H9 (cell line): Measurements from ENCODE around the gene DDX4. TPM values are rescaled to one million over a fixed set of nuclear protein-coding genes. Genes with fewer than 3 reads are reported as not detected.

Experiments
- DNase-seq: peaks from one replicate; pipeline ENCODE4 v3.0.0-alpha.2; 2017
- H2AFZ ChIP-seq: one replicate; pipeline ENCODE4 v1.6.1; 2013; ENCODE audit warnings: mild to moderate bottlenecking, low read length, control low read depth, moderate library complexity
- H2AK5ac ChIP-seq: 2 replicates; pipeline ENCODE4 v1.6.1; 2013; ENCODE audit warnings: low read length, control low read depth, mixed read lengths; ENCODE audit not compliant: insufficient read length
- H2BK120ac ChIP-seq: one replicate; pipeline ENCODE4 v1.6.1; 2013; ENCODE audit warnings: low read depth, mild to moderate bottlenecking, low read length, control low read depth, inconsistent platforms; ENCODE audit not compliant: poor library complexity, severe bottlenecking
- H2BK12ac ChIP-seq: 2 replicates; pipeline ENCODE4 v1.6.1; 2013; ENCODE audit warnings: low read length, control low read depth, mixed read lengths, low read depth; ENCODE audit not compliant: insufficient read length
- H2BK15ac ChIP-seq: 2 replicates; pipeline ENCODE4 v1.6.1; 2013; ENCODE audit warnings: low read depth, low read length, control low read depth
- H2BK20ac ChIP-seq: one replicate; pipeline ENCODE4 v1.6.1; 2013; ENCODE audit warnings: low read depth, mild to moderate bottlenecking, low read length, control low read depth, inconsistent platforms; ENCODE audit not compliant: poor library complexity, severe bottlenecking
- H2BK5ac ChIP-seq: 2 replicates; pipeline ENCODE4 v1.6.1; 2013; ENCODE audit warnings: low read length, control low read depth, mixed read lengths; ENCODE audit not compliant: insufficient read length
- H3K14ac ChIP-seq: 2 replicates; pipeline ENCODE4 v1.6.1; 2013; ENCODE audit warnings: low read length, control low read depth; ENCODE audit not compliant: insufficient read depth
- H3K18ac ChIP-seq: 2 replicates; pipeline ENCODE4 v1.6.1; 2013; ENCODE audit warnings: low read depth, mild to moderate bottlenecking, mixed read lengths, low read length, control low read depth; ENCODE audit not compliant: insufficient read length
- H3K23ac ChIP-seq: 2 replicates; pipeline ENCODE4 v1.6.1; 2013; ENCODE audit warnings: low read length, control low read depth, mixed read lengths, low read depth; ENCODE audit not compliant: insufficient read length
- H3K23me2 ChIP-seq: 2 replicates; pipeline ENCODE4 v1.6.1; 2013; ENCODE audit warnings: low read depth, mild to moderate bottlenecking, mixed read lengths, low read length, control low read depth; ENCODE audit not compliant: insufficient read length, poor library complexity, severe bottlenecking
- H3K27ac ChIP-seq: 2 replicates; pipeline ENCODE4 v1.5.1; 2013; ENCODE audit warnings: low read length, control low read depth, mixed read lengths, low read depth; ENCODE audit not compliant: insufficient read length
- H3K27me3 ChIP-seq: 2 replicates; pipeline ENCODE4 v1.6.1; 2013; ENCODE audit warnings: low read length, control low read depth, inconsistent platforms; ENCODE audit not compliant: insufficient read depth
- H3K4ac ChIP-seq: 2 replicates; pipeline ENCODE4 v1.6.1; 2013; ENCODE audit warnings: low read depth, mild to moderate bottlenecking, control low read depth, inconsistent platforms, low read length, moderate library complexity
- H3K4me1 ChIP-seq: 2 replicates; pipeline ENCODE4 v1.6.1; 2013; ENCODE audit warnings: low read length, control low read depth, inconsistent platforms; ENCODE audit not compliant: insufficient read depth
- H3K4me2 ChIP-seq: 2 replicates; pipeline ENCODE4 v1.6.1; 2013; ENCODE audit warnings: low read length, control low read depth, mixed read lengths; ENCODE audit not compliant: insufficient read length, insufficient read depth
- H3K56ac ChIP-seq: 2 replicates; pipeline ENCODE4 v1.6.1; 2013; ENCODE audit warnings: low read depth, mild to moderate bottlenecking, mixed read lengths, low read length, control low read depth; ENCODE audit not compliant: insufficient read length
- H3K79me1 ChIP-seq: 2 replicates; pipeline ENCODE4 v1.6.1; 2013; ENCODE audit warnings: low read depth, mild to moderate bottlenecking, moderate library complexity, low read length, control low read depth, inconsistent platforms; ENCODE audit not compliant: insufficient read depth, poor library complexity, severe bottlenecking
- H3K79me2 ChIP-seq: 2 replicates; pipeline ENCODE4 v1.6.1; 2013; ENCODE audit warnings: low read length, control low read depth, inconsistent platforms; ENCODE audit not compliant: insufficient read depth
- H3K9ac ChIP-seq: 2 replicates; pipeline ENCODE4 v1.6.1; 2013; ENCODE audit warnings: low read length, control low read depth, mixed read lengths; ENCODE audit not compliant: insufficient read length; ENCODE audit errors: extremely low read depth
- H3K9me3 ChIP-seq: one replicate; pipeline ENCODE4 v1.6.1; 2013; ENCODE audit warnings: low read depth, low read length, inconsistent platforms; ENCODE audit not compliant: control insufficient read depth
- H3T11ph ChIP-seq: one replicate; pipeline ENCODE4 v1.6.1; 2013; ENCODE audit warnings: mild to moderate bottlenecking, low read length, control low read depth, inconsistent platforms
- H4K20me1 ChIP-seq: one replicate; pipeline ENCODE4 v1.6.1; 2013; ENCODE audit not compliant: control insufficient read depth, insufficient read length, insufficient read depth
- H4K5ac ChIP-seq: 2 replicates; pipeline ENCODE4 v1.6.1; 2013; ENCODE audit warnings: low read depth, mild to moderate bottlenecking, mixed read lengths, low read length, control low read depth; ENCODE audit not compliant: insufficient read length
- H4K8ac ChIP-seq: replicated peaks from 2 replicates; pipeline ENCODE4 v1.6.1; 2013; ENCODE audit warnings: low read length, control low read depth, mixed read lengths, low read depth; ENCODE audit not compliant: insufficient read length
- H4K91ac ChIP-seq: 2 replicates; pipeline ENCODE4 v1.6.1; 2013; ENCODE audit warnings: low read depth, mild to moderate bottlenecking, moderate library complexity, mixed read lengths, low read length, control low read depth; ENCODE audit not compliant: insufficient read length
- H3K27ac Mint-ChIP-seq, 3 experiments: 2 replicates in 2 of 3; 3 replicates in 1 of 3; pipeline ENCODE4 v1.8.0; 2020 to 2021; ENCODE audit warnings: mixed read lengths in 3 of 3, mild to moderate bottlenecking in 1 of 3, moderate library complexity in 1 of 3
- H3K27me3 Mint-ChIP-seq: 2 replicates; pipeline ENCODE4 v1.8.0; 2021; ENCODE audit warnings: low read depth, mild to moderate bottlenecking, moderate library complexity, mixed read lengths
- H3K36me3 Mint-ChIP-seq, 3 experiments: 2 replicates in 2 of 3; 3 replicates in 1 of 3; pipeline ENCODE4 v1.8.0; 2020 to 2021; ENCODE audit warnings: low read depth in 3 of 3, mixed read lengths in 3 of 3; ENCODE audit not compliant: insufficient read depth in 1 of 3
- H3K4me1 Mint-ChIP-seq, 2 experiments: 2 replicates each; pipeline ENCODE4 v1.8.0; 2020; ENCODE audit warnings: mixed read lengths in 2 of 2
- H3K4me3 Mint-ChIP-seq, 2 experiments: 2 replicates in 1 of 2; 3 replicates in 1 of 2; pipeline ENCODE4 v1.8.0; 2020 to 2021; ENCODE audit warnings: mild to moderate bottlenecking in 2 of 2, mixed read lengths in 2 of 2, moderate library complexity in 1 of 2
- H3K9me3 Mint-ChIP-seq, 2 experiments: 2 replicates in 1 of 2; 3 replicates in 1 of 2; pipeline ENCODE4 v1.8.0; 2020; ENCODE audit warnings: mild to moderate bottlenecking in 2 of 2, mixed read lengths in 2 of 2, moderate library complexity in 1 of 2
- CTCF ChIP-seq: fragments of 200-600 bp; sonication (generic); conservative IDR thresholded peaks from 3 replicates; pipeline ENCODE4 v1.8.0; 2021; ENCODE audit warnings: antibody characterized with exemption, mild to moderate bottlenecking
- WGBS: extraction: QIAGEN DNeasy Blood & Tissue Kit; methylation state at CpG from one replicate; pipeline ENCODE4 v1.1.7; 2013; ENCODE audit warnings: missing lambda C conversion rate, low lambda C conversion rate, mixed read lengths; ENCODE audit not compliant: insufficient read length; ENCODE audit errors: extremely low coverage; 5-methylcytosine and 5-hydroxymethylcytosine counted together
- total RNA-seq: library from RNA; stranded (reverse); gene quantifications from 2 replicates; pipeline ENCODE4 v1.2.1, GENCODE V29; 2021

DDX4 gene
- total RNA-seq, 1 experiment from 2014 or later = not detected

GRCh38 chr5:55847837-55848236 lies 110.0 kb downstream of the DDX4 start:
- no peaks in the 10 kb centered on the region for H3K4me1 Mint-ChIP-seq
- H4K5ac ChIP-seq = no peak overlapping the region

More at GRCh38 chr5:55847837-55848236, 110.0 kb downstream of the DDX4 start:
- H2BK20ac ChIP-seq = no peak overlapping the region
- no peak overlapping the region for H3T11ph ChIP-seq
- H3K18ac ChIP-seq = no peak overlapping the region
- no peaks in the 10 kb centered on the region for H3K79me2 ChIP-seq
- TF ChIP-seq CTCF = no peak
- H3K9ac ChIP-seq = no peak overlapping the region
- H3K79me1 ChIP-seq = no peaks in the 10 kb centered on the region
- no peak overlapping the region for H4K91ac ChIP-seq
- no peaks in the 10 kb centered on the region for H3K9me3 ChIP-seq
- no peak overlapping the region for H2AK5ac ChIP-seq
- H3K23me2 ChIP-seq = no peaks in the 10 kb centered on the region
- no peak overlapping the region for H3K56ac ChIP-seq
- H2BK120ac ChIP-seq = no peak overlapping the region
- H2BK12ac ChIP-seq = no peak overlapping the region
- Mint-ChIP-seq H3K9me3 (peaks cover 4 to 12% of the 10 kb centered on the region in 2 experiments; a peak in 3 of 5 replicates), H3K4me3 (no peak overlapping the region), H3K27ac (no peak overlapping the region), H3K36me3 (no peaks in the 10 kb centered on the region), H3K27me3 (no peaks in the 10 kb centered on the region)
- no peak overlapping the region for H2BK15ac ChIP-seq
- H3K4me2 ChIP-seq = no peak overlapping the region
- no peaks in the 10 kb centered on the region for H3K27me3 ChIP-seq
- WGBS = no CpG with 5 or more reads among the region's 1 CpG
- no peak overlapping the region for H3K14ac ChIP-seq
- H3K4ac ChIP-seq = no peak overlapping the region
- no peak overlapping the region for H2BK5ac ChIP-seq
- no peak overlapping the region for H3K23ac ChIP-seq
- no peaks in the 10 kb centered on the region for H4K20me1 ChIP-seq
- no peak overlapping the region for H4K8ac ChIP-seq
- no peak overlapping the region for H2AFZ ChIP-seq
- H3K27ac ChIP-seq = no peak overlapping the region
- H3K4me1 ChIP-seq = no peaks in the 10 kb centered on the region
- DNase-seq = no peak
